Activated T-cell treated with anti-CD3 and anti-CD28 coated beads, Interleukin-2, amount 50 U/mL, for 4 hours (primary cell): ENCODE data around the gene CELF2. TPM values are rescaled to one million over a fixed set of nuclear protein-coding genes. Genes with fewer than 3 reads are reported as not detected.

Experiments used
- ATAC-seq, 2 donors: fragments of 200-7000 bp; cut with Tn5 transposase; one replicate each; pipeline ENCODE4 v1.10.0; 2021
- DNase-seq: peaks from one replicate; pipeline ENCODE4 v3.0.0-alpha.2; 2020
- H3K27me3 Mint-ChIP-seq: one replicate; pipeline ENCODE4 v1.8.0; 2021; ENCODE audit warnings: low read depth, mixed read lengths
- H3K36me3 Mint-ChIP-seq: one replicate; pipeline ENCODE4 v1.8.0; 2022; ENCODE audit warnings: mixed read lengths; ENCODE audit not compliant: insufficient read depth
- H3K4me1 Mint-ChIP-seq: one replicate; pipeline ENCODE4 v1.8.0; 2021; ENCODE audit warnings: low read depth, mixed read lengths
- H3K4me3 Mint-ChIP-seq: one replicate; pipeline ENCODE4 v1.8.0; 2021; ENCODE audit warnings: mild to moderate bottlenecking, moderate library complexity, mixed read lengths
- H3K9me3 Mint-ChIP-seq: one replicate; pipeline ENCODE4 v1.8.0; 2021; ENCODE audit warnings: mixed read lengths
- total RNA-seq, 3 donors: library from RNA; stranded (reverse); gene quantifications; one replicate each; pipeline ENCODE4 v1.2.1, GENCODE V29; 2021

The CELF2 gene
- total RNA-seq, 3 donors from 2014 or later, result 112 to 121 (median 113) TPM

- no peak for DNase-seq
- ATAC-seq, result no peak
- peaks cover 95% of the 10 kb centered on the region for H3K4me1 Mint-ChIP-seq
- H3K27me3 Mint-ChIP-seq, result no peaks in the 10 kb centered on the region
- no peaks in the 10 kb centered on the region for H3K9me3 Mint-ChIP-seq
- no peak overlapping the region for H3K4me3 Mint-ChIP-seq
- peaks cover 61% of the 10 kb centered on the region for H3K36me3 Mint-ChIP-seq
Measured at GRCh38 chr10:11217521-11217920, 199.8 kb downstream of the CELF2 start.

DNA sequence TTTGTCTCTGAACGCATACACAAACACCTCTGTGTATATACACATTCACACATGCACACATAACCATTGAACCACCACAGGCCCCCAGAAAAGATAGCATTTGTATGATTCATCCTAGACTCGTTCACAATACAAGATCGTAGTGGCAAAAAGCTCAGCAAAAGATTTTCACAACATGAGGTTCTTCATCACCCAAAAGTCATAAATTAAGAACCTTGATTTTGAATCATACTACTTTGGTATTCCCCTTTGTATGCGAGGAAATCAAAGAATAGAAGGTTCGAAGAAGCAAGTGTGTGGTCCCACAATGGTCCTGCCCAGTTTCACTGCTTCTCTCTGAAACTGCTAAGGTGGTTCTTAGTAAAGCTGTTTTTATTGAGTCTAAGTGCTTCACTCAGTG lies 200.7 kb downstream of the CELF2 start:
- Mint-ChIP-seq H3K27me3 (no peaks in the 10 kb centered on the region), H3K4me1 (peaks cover 93% of the 10 kb centered on the region), H3K9me3 (no peaks in the 10 kb centered on the region), H3K4me3 (peak overlapping the region; percentile 6), H3K36me3 (peaks cover 65% of the 10 kb centered on the region)
- DNase-seq (no peak), ATAC-seq (peak; percentile 94)

- Mint-ChIP-seq H3K4me3 (no peak overlapping the region), H3K36me3 (peaks cover 70% of the 10 kb centered on the region), H3K9me3 (no peaks in the 10 kb centered on the region), H3K4me1 (peaks cover 91% of the 10 kb centered on the region), H3K27me3 (no peaks in the 10 kb centered on the region)
- ATAC-seq, result no peak
- no peak for DNase-seq
Measured at GRCh38 chr10:11219431-11219830, 201.8 kb downstream of the CELF2 start.

DNA sequence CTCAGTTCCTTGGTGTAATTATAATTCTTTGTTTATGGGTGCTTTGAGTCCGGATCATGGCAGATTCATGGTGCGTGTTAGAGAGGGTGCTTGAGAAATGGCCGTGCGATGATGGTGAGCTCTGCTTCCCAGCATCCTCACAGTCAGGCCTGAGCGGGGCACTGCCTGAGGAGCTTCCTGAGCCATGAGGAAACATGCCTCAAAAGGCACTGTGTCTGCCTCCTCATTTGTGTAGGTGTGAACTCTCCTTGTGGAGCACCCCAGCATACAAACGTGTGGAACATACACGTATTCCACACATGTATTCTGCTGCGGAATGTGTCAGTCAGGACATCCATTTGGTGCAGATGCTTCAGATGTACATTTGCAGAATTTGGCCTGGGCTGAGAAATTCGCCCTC lies 205.4 kb downstream of the CELF2 start:
- H3K9me3 Mint-ChIP-seq, result no peaks in the 10 kb centered on the region
- peaks cover 57% of the 10 kb centered on the region for H3K36me3 Mint-ChIP-seq
- H3K27me3 Mint-ChIP-seq, result no peaks in the 10 kb centered on the region
- no peak overlapping the region for H3K4me3 Mint-ChIP-seq
- peaks cover 92% of the 10 kb centered on the region for H3K4me1 Mint-ChIP-seq
- DNase-seq (no peak), ATAC-seq (no peak)

DNA sequence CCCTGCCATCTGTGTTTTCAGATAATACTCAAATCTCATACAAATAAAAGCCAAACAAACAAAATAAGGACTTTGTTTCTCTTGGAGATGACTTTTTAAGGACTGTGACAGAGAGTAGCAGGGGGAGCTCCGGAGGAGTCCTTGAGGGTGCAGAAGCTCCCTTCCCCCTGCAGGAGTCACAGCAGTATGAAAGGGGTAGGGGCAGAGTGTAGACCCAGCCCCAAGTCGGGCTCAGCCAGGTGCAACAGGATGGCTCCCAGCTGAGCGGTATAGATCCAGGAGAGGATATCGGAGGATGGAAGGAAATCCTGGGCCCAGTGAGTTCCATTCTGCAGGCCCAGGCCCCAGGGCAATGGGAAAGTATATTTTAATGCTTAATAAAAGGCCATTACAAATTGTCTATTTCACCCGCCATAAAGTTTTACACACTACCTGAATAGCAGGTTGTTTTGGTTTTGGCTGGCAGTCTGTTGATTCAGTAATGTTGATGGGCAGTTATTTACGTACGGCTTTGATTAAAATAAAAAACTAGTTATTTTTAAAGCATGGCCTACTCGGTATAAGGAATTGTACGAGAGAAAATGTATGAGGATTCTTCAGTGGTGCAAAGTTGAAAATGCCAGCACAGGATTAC lies 206.0 kb downstream of the CELF2 start:
- H3K36me3 Mint-ChIP-seq, result peaks cover 59% of the 10 kb centered on the region
- no peaks in the 10 kb centered on the region for H3K27me3 Mint-ChIP-seq
- no peak overlapping the region for H3K4me3 Mint-ChIP-seq
- ATAC-seq (no peak), DNase-seq (no peak)
- H3K4me1 Mint-ChIP-seq, result peaks cover 93% of the 10 kb centered on the region
- H3K9me3 Mint-ChIP-seq, result no peaks in the 10 kb centered on the region

DNA sequence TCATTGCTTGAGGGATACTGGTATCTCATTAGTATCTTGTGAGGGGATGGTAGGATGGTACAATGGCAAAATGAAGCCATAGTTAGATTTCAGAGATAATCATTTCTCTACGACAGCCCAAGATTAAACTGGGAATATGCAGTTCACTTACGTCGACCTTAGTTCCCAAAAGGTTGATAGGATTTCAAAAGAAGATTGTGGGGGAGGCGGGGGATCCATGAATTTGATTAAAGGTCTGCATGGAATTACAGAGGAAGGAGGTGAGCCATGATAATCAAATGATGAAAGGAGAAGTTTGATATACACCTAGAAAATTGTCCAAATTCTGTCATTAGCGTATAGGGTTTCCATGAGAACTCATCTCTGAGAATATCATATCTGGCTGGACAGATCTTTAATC lies 206.6 kb downstream of the CELF2 start:
- H3K9me3 Mint-ChIP-seq, result no peaks in the 10 kb centered on the region
- H3K27me3 Mint-ChIP-seq, result no peaks in the 10 kb centered on the region
- no peak for ATAC-seq
- no peak for DNase-seq
- no peak overlapping the region for H3K4me3 Mint-ChIP-seq
- H3K36me3 Mint-ChIP-seq, result peaks cover 60% of the 10 kb centered on the region
- H3K4me1 Mint-ChIP-seq, result peaks cover 93% of the 10 kb centered on the region

DNA sequence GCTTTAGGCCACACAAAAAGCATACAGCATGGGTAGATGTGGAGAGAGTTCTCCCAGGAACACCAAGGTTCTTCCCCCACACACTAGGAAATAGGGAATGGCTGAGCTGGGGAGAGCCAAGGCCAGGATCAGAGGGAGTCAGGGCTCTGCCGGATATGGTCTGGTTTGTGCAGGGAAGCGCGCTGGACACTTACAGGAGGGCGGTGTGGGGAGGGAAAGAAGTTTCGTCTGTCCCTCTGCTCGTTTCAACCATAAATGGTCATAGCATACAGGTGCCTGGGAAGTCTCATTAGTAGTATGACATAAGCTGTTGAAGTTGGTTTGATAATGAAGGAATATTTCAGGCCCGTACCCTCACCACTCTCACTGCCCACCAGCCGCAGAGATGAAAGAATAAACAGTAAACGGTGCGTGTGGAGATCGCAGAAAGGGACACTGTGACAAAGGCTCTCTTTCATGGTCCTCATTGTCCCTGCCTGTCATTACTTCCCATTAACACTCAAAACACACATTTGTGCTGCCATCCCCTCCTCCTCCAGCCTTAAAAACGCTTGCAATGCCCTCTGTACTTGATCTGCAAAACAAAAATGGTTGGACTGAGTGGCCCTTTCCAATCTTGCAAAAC lies 207.2 kb downstream of the CELF2 start:
- H3K36me3 Mint-ChIP-seq, result peaks cover 56% of the 10 kb centered on the region
- no peak for DNase-seq
- no peaks in the 10 kb centered on the region for H3K9me3 Mint-ChIP-seq
- ATAC-seq, result no peak
- no peak overlapping the region for H3K4me3 Mint-ChIP-seq
- peaks cover 94% of the 10 kb centered on the region for H3K4me1 Mint-ChIP-seq
- H3K27me3 Mint-ChIP-seq, result no peaks in the 10 kb centered on the region

GRCh38 chr10:11225935-11226334 lies 208.3 kb downstream of the CELF2 start:
- peaks cover 55% of the 10 kb centered on the region for H3K36me3 Mint-ChIP-seq
- DNase-seq, result peak; percentile 48

DNA sequence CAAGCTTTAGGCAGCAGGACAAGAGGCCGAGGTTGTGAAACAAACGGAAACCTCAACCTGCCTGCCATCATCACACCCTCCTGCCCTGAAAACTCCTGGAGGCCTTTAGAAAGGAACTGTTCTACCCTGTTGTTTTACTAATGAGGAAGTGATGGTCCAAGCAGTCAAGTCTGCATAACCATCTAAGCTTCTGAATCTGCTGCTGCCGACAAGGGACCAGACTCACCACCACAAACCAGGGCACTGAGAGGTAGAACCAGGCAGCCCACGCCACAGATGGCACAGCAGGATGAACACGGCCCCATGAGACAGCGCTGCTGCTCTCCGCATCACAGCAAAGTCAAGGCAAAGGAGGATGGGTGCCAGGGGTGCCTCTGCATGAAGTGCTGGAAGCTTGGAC lies 209.4 kb downstream of the CELF2 start:
- peak overlapping the region; percentile 11 for H3K4me3 Mint-ChIP-seq
- no peak for DNase-seq
- peaks cover 95% of the 10 kb centered on the region for H3K4me1 Mint-ChIP-seq
- H3K9me3 Mint-ChIP-seq, result no peaks in the 10 kb centered on the region
- H3K36me3 Mint-ChIP-seq, result peaks cover 55% of the 10 kb centered on the region
- H3K27me3 Mint-ChIP-seq, result no peaks in the 10 kb centered on the region
- peak; percentile 1 to 6 for ATAC-seq

More at GRCh38 chr10:11225935-11226334, 208.3 kb downstream of the CELF2 start:
- peak; percentile 76 to 79 for ATAC-seq
- Mint-ChIP-seq H3K9me3 (no peaks in the 10 kb centered on the region), H3K4me3 (peak overlapping the region; percentile 11), H3K4me1 (peaks cover 96% of the 10 kb centered on the region), H3K27me3 (no peaks in the 10 kb centered on the region)

GRCh38 chr10:11229893-11230292 lies 212.2 kb downstream of the CELF2 start:
- H3K4me3 Mint-ChIP-seq, result no peak overlapping the region
- H3K9me3 Mint-ChIP-seq, result no peaks in the 10 kb centered on the region

GRCh38 chr10:11230498-11231167 lies 213.0 kb downstream of the CELF2 start:
- ATAC-seq (no peak), DNase-seq (no peak)
- H3K4me3 Mint-ChIP-seq, result no peak overlapping the region
- no peaks in the 10 kb centered on the region for H3K27me3 Mint-ChIP-seq
- H3K4me1 Mint-ChIP-seq, result peaks cover 98% of the 10 kb centered on the region
- peaks cover 51% of the 10 kb centered on the region for H3K36me3 Mint-ChIP-seq
- no peaks in the 10 kb centered on the region for H3K9me3 Mint-ChIP-seq

More at GRCh38 chr10:11229893-11230292, 212.2 kb downstream of the CELF2 start:
- H3K4me1 Mint-ChIP-seq, result peaks cover 98% of the 10 kb centered on the region
- ATAC-seq (no peak), DNase-seq (no peak)
- H3K36me3 Mint-ChIP-seq, result peaks cover 55% of the 10 kb centered on the region
- H3K27me3 Mint-ChIP-seq, result no peaks in the 10 kb centered on the region

GRCh38 chr10:11231285-11231684 lies 213.6 kb downstream of the CELF2 start:
- Mint-ChIP-seq H3K27me3 (no peaks in the 10 kb centered on the region), H3K9me3 (no peaks in the 10 kb centered on the region), H3K4me1 (peaks cover 98% of the 10 kb centered on the region), H3K36me3 (peaks cover 48% of the 10 kb centered on the region), H3K4me3 (no peak overlapping the region)
- no peak for ATAC-seq
- DNase-seq, result no peak

- H3K4me3 Mint-ChIP-seq, result peak overlapping the region; percentile 37
- peaks cover 98% of the 10 kb centered on the region for H3K4me1 Mint-ChIP-seq
- H3K9me3 Mint-ChIP-seq, result no peaks in the 10 kb centered on the region
- no peaks in the 10 kb centered on the region for H3K27me3 Mint-ChIP-seq
- ATAC-seq (peak; percentile 64 to 69), DNase-seq (no peak)
- peaks cover 50% of the 10 kb centered on the region for H3K36me3 Mint-ChIP-seq
Measured at GRCh38 chr10:11232222-11232961, 214.7 kb downstream of the CELF2 start.

- Mint-ChIP-seq H3K4me3 (peak overlapping the region; percentile 62), H3K36me3 (peaks cover 46% of the 10 kb centered on the region), H3K27me3 (no peaks in the 10 kb centered on the region), H3K9me3 (no peaks in the 10 kb centered on the region), H3K4me1 (peaks cover 95% of the 10 kb centered on the region)
- DNase-seq (no peak), ATAC-seq (peak; percentile 16 to 42)
Measured at GRCh38 chr10:11234857-11235531, 217.3 kb downstream of the CELF2 start.
